HG03060 (cell line): Measurements from ENCODE around the gene DLGAP1.
"Not testable (repeated sequence)": the region's sequence is repeated elsewhere in the genome, so short reads cannot be mapped to it uniquely, and the experiment has no call there.

Experiments
- ATAC-seq: cut with Tn5 transposase; IDR thresholded peaks from one replicate; pipeline ENCODE4 v1.9.1; 2021; ENCODE audit warnings: low read depth, moderate number of reproducible peaks; ENCODE audit not compliant: unreplicated experiment

Gene DLGAP1

DNA sequence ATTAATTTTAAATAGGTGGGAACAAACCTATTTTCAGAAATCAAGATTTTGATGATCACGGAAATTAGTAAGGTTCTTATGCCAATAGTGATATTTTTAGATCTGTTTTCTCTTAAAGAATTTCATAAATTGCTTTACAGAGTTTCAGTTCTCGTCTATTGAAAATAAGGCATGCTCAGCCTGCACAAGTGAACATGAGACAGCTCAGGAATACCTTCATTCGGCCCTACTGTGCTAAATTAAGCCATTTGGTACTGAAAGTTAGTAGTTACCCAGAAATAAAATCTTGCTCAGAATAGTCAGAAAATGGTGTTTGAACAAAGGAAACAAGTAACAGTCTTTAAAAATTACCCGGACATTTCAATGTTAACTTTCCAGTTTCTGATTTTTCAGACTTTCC, 60.4 kb downstream of the DLGAP1 start:
- ATAC-seq: no peak

DNA sequence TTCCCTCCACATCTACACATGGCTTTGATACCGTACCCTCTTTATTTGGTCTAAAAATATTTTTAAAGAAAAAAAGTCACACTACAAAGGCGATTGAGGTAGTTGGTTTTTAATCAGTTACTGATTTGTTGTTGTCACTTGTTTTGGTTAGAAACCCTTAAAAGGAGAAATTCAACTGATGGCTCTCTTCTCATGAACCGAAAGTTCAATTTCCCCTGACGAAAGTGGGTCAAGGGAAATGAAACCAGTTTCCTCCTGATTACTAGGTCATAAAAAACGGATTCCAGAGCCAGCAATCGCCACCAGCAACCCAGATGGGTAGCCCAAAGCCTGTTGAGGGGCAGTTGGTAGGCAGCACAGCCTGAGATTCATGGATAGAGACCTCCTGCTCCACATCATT, 63.2 kb downstream of the DLGAP1 start:
- ATAC-seq: no peak

DNA sequence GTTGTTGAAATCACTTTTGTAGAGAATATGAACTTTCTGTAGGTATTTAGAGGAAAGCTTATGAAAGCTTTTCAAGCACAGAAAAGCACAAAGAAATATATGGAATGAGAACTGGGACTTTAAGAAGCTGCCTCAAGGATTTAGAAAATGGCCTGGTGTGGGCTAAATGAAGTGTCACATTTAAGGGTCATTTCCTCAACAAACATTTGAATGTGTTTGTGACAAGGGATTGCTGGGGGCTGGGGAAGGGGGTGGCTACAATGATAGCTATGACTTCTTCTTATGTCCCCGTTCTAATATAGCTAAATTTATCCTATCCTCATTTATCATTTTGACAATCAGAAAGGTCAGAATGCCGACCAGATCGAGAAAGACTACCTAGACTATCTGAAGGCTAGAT, 69.2 kb downstream of the DLGAP1 start:
- ATAC-seq: no peak

DNA sequence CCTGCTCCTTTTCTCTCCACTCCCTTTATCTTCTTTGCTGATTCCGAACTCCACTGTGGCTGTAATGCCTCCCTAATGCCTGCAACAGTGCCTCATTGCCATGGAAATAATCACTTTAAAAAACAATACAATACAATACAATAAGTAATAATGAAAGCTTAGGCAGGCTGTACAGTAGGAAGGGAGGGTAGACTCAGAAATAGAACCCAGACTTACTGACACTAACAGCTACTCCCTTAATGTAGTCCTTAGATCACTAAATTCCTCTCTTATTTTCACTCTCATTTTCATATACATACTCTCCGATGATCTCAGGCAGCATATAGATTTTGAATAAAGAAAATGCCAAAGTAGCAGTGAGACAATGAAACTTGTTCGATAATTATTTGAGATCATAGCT, 70.2 kb downstream of the DLGAP1 start:
- no peak for ATAC-seq

DNA sequence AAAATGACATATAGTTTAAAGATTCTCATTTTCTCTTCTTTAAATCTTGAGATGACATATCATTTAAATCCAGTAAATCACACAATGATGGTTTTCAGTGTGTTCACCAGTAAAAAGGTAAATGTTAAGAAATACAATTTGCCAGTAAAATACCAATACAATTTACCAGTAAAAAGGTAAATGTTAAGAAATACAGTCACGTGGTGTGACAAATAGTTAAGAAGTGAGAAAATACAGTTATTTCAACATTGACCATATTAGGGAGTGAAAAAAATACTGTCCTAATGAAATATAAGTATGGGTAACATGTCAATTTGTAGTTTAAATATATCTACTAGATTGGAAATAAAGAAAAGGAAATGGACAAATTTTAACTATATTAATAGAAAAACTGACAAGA, 80.5 kb downstream of the DLGAP1 start:
- no peak for ATAC-seq

DNA sequence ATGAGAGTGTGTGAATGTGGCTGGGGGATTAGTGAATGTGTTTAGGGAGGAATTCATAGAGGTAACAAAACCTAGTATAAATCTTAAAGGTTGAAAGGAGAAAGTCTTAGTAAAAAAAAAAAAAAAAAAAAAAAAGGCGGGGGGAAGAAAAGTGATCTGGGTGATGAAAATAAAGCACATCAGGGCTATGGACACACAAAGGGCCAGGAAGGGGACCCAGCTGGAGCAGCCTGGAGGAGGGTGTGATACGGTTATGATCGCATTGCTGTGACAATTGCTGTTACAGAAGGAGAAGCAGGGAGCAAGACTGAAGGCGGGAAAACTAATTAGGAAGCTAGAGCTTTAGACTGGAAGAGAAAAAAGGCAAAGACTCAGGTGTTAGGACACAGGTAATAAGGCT, 85.4 kb downstream of the DLGAP1 start:
- no peak for ATAC-seq

DNA sequence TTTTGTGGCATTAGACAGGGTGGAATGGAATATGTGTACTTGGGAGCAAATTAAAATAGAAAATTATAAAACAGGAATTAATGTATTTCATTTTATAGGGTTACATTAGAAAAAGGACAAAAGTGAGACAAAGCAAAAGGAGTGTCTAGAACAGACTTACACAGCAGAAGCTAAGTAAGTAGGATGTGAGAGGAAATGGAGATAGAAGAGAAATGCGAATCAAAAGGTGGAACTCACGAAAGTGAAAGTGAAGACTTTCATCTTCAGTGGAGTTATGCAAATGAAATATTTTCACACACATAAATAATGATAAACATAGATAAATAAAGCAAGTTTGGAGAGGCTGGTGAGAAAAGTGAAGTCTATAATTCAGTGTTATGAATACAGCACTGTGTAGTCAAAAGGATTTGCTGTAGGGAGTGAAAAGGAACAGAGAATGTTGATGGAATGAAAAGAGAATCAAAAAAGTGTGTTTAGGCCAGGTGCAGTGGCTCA, 94.8 kb downstream of the DLGAP1 start:
- ATAC-seq: no peak

DNA sequence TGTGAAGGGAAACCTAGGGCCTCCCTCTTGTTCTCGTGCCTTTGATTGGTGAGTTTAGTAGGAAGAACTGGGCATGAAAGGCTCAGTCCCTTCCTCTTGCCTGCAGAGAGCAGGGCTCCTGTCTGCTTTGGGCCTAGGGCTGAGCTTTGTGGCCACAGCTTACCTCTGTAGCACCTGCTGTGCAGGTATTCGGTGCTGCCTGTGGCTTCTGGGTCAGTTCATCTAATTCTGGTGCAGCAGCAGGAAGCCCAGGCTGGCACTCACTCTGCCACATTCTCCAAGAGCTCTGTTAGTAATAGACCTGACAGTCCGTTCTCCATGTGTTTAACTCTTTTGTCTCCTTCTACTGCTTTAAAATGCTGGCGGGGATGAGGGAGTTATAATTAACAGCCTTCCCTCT, 96.5 kb downstream of the DLGAP1 start:
- no peak for ATAC-seq

DNA sequence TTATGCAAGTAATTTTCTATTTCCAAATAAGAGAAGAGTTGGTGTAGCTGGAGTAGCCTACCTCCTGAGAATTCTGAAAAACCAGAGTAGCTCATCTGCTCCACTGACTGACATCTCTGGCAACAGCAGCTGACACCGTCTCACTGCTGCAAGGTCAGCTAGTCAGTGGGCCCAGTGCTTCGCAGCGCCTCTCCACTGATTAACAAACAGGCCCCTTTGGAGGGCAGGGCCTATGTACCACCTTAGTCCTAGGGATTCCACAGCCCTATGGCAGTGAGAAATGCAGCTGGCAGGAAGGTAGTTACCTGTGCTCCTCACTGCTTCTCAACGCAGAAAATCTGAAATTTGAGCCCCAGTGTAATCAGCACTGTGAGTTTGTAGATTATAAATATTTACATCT, 97.5 kb downstream of the DLGAP1 start:
- no peak for ATAC-seq

DNA sequence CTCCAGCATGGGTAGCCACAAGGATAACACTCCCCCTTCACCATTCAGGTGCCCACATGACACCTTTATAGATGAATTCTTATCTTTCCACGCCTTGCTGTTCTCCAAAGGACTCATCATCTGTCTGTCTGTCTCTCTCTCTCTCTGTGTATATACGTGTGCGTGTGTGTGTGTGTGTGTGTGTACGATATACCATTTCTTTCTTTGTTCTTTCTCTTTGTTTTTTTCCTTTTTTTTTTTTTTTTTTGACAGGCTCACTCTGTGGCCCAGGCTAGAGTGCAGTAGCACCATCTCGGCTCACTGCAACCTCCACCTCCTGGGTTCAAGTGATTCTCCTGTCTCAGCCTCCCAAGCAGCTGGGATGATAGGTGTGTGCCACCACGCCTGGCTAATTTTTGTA, 98.2 kb downstream of the DLGAP1 start:
- no peak for ATAC-seq

DNA sequence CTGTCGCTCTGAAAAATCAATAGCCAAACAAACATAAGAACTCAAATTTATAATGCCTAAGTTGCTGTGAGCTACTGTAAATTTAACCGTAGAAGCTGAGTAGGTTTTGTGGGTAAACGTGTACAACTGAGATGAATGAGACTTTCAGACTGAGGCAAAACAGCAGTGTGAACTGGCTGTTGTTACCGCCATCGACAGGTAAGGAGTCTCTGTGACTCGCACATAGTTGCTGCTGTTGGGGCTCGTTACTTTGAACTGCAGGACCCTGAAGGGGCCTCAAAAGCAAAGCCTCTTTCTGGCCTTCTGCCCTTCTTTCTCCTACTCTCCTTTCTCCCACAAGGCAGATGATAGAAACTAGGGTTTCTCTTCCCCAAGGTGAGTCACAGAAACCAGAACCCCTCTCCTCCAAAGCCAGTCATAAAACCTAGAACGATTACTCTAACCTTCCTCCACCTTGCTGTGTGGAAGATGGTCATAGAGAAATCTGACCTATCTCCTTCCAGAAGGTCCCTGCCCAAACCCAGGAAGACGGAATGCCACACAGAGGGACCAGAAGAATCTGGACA, 101.2 kb downstream of the DLGAP1 start:
- ATAC-seq: no peak

DNA sequence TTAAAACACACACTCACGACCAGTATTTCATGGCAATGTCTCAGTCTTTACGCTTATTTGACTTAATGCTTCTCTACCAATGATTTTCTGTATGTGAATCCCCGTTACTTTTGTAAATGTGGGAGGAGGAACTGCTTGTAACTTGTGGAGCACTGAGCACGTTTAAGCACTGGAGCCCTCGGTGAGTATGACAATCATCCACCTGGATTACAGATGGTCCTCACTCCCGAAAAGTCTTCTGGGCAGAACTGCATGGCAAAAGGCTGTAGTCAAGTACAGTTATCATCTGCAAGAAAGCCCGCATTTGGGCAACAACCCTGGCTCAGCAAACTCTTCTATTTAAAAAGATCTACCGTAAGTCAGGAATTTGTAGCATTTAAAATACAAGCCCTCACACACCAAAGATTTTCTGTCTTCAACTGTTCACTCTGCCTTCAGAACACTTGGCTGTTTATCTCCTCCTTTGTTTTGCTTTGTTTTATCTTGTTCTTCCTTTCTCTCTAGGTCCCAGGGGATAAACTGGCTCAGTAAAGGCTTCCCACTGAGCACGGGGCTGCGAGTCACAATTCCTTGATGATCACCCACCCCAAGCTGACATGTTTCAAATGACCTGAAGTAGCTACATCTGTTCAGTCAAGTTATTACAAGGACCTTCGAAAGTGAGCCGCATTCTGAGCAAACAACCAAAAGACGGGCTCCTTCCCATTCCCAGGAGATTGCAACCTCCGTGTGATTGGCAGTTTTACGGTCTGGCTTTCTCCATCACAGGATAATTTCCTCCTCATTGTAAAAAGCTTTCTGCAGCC, 102.2 kb downstream of the DLGAP1 start:
- ATAC-seq: no peak

DNA sequence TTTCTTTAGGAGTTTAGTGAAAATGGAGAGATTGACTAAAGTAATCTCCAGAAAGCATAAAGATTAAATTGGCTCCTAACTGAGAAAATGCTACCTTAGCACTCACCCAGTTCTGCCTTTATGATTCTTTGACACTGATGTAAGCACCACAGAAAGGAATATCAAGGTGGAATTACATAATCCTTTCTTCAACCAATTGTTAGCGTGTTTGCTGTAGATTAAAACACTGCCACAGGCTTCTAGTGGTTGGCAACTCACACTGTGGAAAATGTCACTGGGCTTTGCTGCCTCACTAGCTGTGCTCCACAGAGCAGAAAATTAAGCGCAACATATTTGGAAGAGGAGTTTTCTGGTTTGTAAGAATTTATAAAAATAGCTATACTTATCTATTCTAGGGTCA, 104.1 kb downstream of the DLGAP1 start:
- no peak for ATAC-seq

DNA sequence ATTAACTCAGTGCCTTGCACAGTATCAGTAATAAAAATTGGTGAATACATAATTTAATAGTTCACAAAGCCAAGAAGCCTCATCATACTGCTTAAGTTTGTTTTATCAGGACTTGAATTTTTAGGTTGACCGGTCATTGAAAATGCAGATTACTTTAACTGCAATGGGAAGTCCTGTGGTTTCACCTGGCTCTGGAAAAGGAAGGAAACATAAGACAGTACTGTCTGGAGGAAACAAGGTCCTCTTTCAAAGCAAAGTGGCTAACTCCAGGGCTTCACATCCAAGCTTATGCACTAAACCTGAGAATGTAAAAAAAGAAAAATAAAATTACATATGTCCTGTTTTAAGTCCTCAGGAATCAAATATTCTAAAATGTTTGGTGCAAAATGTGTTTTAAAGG, 119.7 kb downstream of the DLGAP1 start:
- no peak for ATAC-seq

DNA sequence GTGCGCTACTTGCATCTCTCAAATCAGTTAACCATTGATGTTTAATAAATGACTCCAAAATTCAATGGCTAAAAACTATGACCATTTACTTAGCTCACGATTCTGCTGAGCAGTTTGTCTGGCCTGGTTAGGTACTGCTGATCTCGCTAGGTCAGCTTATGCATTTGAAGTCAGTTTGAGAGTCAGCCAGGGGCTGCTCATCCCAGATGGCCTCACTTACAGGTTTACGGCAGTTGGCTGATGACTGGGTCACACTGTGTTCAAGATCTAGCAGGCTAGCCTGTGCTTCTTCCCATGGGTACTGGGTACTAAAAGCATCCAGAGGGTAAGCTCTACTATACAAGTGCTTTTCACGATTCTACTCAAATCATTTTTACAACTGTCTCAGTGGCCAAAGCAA, 122.1 kb downstream of the DLGAP1 start:
- no peak for ATAC-seq

DNA sequence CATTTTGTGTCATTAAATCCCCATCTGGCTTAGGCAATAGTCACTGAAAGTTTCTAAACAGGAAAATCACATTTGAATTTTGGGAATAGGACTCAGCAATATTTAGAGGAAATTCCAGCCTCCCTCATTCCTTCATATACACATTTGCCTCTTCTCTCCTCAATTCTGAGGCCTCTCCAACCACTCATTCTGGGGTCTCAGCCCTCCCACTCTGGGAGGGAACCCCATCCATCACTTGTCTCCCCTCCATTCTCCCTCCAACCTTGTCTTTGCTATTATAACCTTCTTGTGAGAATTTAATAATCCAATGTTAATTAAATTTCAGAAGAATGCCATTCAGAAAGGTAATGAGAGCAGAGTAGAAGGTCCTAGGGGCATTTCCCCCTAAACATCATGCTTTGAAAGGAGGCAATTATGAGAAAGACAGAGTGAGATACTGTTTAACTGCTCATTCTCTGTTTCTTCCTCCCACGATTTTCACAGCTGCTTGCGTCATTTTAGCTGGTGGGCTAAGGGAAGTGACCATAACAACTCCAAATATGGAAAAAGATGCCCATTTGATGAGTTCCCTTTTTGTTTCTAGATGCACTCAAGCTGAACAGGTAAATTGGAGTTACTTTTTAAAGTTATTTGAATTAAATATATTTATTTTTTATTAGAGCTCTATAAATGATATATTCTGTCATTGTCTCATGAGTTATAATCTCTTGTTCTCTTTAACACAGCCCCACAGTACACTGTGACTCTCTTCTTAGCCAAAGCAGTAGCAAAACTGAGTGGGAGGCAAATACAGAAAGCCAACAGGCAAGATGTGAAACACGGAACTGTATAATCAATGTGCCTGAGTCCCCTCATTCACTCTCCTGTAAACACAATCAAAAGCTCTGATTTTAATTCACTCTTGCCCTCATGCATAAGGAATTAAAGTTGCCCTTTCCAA, 135.1 kb downstream of the DLGAP1 start:
- ATAC-seq: no peak

DNA sequence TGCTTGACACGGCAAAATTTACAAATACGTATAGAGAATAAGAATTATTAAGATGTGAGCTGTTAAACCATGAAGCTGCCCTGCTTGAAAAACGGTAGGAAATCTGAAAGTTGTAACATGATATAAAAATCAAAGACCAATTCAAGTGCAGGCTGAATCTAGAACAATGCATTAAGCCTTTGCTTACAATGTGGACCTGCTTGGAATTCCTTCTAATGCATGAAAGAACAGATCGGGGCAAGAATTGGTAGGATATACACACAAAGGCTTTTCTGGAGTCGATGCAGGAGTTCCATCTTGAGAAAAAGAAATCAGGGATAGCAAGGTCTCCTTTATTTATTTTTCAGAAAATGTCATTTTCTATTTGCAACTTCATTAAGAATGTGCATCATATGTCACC, 136.8 kb downstream of the DLGAP1 start:
- no peak for ATAC-seq

DNA sequence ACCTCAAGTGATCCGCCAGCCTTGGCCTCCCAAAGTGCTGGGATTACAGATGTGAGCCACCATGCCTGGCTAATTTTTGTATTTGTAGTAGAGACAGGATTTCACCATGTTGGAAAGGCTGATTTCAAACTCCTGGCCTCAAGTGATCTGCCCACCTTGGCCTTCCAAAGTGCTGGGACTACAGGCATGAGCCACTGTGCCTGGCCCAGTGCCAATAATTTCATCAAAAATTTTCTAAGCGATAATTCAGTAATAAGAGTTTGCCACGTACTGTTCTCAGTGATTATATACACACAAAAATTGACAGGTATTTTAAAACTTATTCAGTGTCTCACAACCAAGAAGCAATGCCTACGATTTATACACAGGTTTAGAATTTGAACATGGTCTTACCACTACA, 143.2 kb downstream of the DLGAP1 start:
- ATAC-seq: not testable (repeated sequence)

DNA sequence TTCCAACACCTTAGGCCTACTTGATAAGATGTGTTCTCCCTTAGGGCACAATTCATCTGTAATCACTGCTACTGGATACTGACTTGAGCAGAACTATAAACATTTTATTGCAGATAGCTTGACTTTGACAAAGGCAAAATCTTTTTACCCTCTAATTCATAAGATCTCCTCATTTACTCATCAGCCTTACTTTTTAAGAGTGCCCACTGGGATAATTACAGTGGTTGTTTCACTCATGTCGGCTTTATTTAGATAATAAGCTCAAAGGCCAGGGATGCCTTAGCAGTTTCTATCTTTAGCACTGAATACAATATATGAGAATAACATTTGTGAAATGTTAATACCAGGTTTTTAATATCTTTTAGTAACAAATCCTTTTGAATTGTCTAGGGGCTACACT, 144.0 kb downstream of the DLGAP1 start:
- ATAC-seq: no peak

DNA sequence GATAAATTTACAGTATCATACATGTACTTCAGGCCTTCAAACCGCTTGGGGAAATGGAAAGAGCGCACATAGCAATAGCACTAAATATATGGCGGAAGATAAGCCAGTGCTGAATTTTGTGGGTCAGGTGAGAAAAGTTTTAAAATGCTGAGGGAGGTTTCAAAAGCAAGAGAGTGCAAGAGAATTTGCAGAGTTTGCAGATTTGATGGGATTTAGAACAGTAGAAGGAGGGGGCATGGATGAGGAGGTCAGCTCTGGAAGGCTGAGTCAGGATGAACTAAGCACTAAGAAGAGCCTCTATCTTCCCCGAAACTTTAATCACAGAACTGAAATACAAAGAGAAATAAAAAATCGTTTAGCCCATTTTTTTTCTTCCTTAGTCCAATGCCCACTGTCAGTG, 145.9 kb downstream of the DLGAP1 start:
- ATAC-seq: no peak

DNA sequence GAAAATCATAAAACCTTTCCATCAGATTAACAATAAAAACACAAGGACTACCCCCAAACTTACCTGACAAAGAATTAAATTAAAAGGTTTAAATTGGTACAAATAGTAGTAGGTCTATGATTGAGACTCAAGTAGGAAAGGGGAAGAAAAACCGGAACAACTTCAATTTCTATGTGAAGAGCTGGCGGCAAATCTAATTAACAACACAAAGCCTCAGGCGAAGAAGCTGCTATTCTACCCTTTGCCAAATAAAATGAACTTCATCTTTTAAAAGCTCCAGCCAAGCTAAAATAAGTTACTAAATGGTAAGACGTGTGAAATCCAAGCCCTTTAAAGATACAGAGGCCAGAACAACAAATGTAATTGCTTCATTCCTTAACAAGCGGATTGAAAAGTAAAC, 146.5 kb downstream of the DLGAP1 start:
- no peak for ATAC-seq
